Peyer's patch (tissue), 4 donors: ENCODE measurements around the gene SPON2. TPM values are rescaled to one million over a fixed set of nuclear protein-coding genes. Genes with fewer than 3 reads are reported as not detected.

Experiments
- DNase-seq, 3 donors: peaks; one replicate each; pipeline ENCODE4 v3.0.0-alpha.2; 2017 to 2019
- H3K27ac ChIP-seq, 4 donors: fragments of 200-600 bp; sonication (generic); one replicate each; pipeline ENCODE4 v1.5.1; 2016 to 2019
- H3K27me3 ChIP-seq, 2 donors: fragments of 200-600 bp; sonication (generic); one replicate each; pipeline ENCODE4 v1.5.1; 2019
- H3K36me3 ChIP-seq, 3 donors: fragments of 200-600 bp; sonication (generic); one replicate each; pipeline ENCODE4 v1.5.1; 2016 to 2019
- H3K4me1 ChIP-seq, 4 donors: fragments of 200-600 bp; sonication (generic); one replicate each; pipeline ENCODE4 v1.5.1; 2016 to 2019
- H3K4me3 ChIP-seq, 4 donors: fragments of 200-600 bp; sonication (generic); 1 replicate in 3 of 4; 2 replicates in 1 of 4; pipeline ENCODE4 v1.5.1; 2016 to 2019; ENCODE audit warnings: mild to moderate bottlenecking in 1 of 4
- H3K9me3 ChIP-seq, 4 donors: fragments of 200-600 bp; sonication (generic); one replicate each; pipeline ENCODE4 v1.5.1; 2016 to 2019; ENCODE audit warnings: mild to moderate bottlenecking in 1 of 4
- CTCF ChIP-seq, 6 experiments: fragments of 450-650 bp in 4 of 6; fragments of 200-600 bp in 2 of 6; sonication (generic) in 1 of 6; IDR thresholded peaks; one replicate each; pipeline ENCODE4 v1.5.1; 2017 to 2019; ENCODE audit warnings: antibody characterized with exemption in 6 of 6, mild to moderate bottlenecking in 3 of 6, moderate library complexity in 1 of 6
- POLR2A ChIP-seq, 2 donors: fragments of 450-650 bp; IDR thresholded peaks; one replicate each; pipeline ENCODE4 v1.5.1; 2017; ENCODE audit warnings: antibody characterized with exemption in 2 of 2, mild to moderate bottlenecking in 2 of 2, moderate library complexity in 2 of 2
- total RNA-seq, 4 donors: library from RNA; depleted of rRNA; stranded (reverse); fragments of >200 nt; gene quantifications; one replicate each; pipeline ENCODE4 v1.1.0, GENCODE V29; 2016

SPON2 gene
- total RNA-seq, 4 donors from 2014 or later, result 64.3 to 519 (median 165) TPM

DNA sequence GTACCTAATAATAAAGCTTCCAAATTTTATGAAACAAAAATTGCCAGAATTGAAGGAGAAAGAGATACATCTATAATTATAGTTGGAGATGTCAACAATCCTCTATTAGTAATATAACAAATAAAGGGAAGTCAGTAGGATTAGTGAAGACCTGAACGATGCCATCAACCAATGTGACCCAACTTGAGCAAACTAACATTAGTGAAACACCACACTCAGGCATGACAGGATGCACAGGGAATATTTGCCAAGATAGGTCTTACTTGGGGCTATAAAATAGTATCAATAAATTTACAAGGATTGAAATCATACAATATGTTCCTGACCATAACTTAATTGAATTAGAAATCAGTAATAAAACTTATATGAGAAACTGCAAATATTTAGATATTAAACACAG, 12.0 kb downstream of the SPON2 start:
- no peaks in the 10 kb centered on the region for H3K27me3 ChIP-seq
- H3K36me3 ChIP-seq, result no peaks in the 10 kb centered on the region
- DNase-seq, result no peak
- H3K4me1 ChIP-seq, result peaks cover 0 to 4% (median 0%) of the 10 kb centered on the region in 4 donors
- H3K4me3 ChIP-seq, result no peak overlapping the region
- H3K27ac ChIP-seq, result no peak overlapping the region
- H3K9me3 ChIP-seq, result peaks cover 0 to 8% (median 2%) of the 10 kb centered on the region in 4 donors
- no peak for TF ChIP-seq POLR2A (IDR thresholded peaks at IDR 0.05)
- no peak for TF ChIP-seq CTCF (IDR thresholded peaks at IDR 0.05)

DNA sequence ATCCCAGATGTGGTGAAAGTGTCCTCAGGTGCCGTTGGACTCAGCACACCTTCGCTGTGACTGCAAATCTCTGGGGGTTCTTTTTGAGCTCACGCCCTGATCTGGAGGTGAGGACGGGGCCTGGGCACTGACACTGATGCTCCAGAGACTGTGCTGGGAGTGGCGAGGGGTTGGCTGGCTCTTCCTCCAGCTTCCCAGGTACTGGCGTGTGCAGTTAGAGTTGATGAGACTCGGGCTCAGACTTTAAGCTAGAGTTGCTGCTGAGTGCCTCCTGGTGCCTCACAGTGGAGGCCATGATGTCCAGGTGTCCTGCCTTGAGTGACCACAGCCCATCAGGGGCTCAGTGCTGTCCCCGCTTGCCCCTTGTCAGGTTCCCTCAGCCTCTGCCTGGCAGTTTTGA, 16.3 kb downstream of the SPON2 start:
- no peak overlapping the region for H3K27ac ChIP-seq
- H3K4me1 ChIP-seq, result no peaks in the 10 kb centered on the region
- H3K27me3 ChIP-seq, result no peaks in the 10 kb centered on the region
- DNase-seq, result no peak
- H3K9me3 ChIP-seq, result peaks cover 0 to 8% (median 2%) of the 10 kb centered on the region in 4 donors
- TF ChIP-seq POLR2A (IDR thresholded peaks at IDR 0.05) (no peak), CTCF (IDR thresholded peaks at IDR 0.05) (no peak)
- no peak overlapping the region for H3K4me3 ChIP-seq
- no peaks in the 10 kb centered on the region for H3K36me3 ChIP-seq

DNA sequence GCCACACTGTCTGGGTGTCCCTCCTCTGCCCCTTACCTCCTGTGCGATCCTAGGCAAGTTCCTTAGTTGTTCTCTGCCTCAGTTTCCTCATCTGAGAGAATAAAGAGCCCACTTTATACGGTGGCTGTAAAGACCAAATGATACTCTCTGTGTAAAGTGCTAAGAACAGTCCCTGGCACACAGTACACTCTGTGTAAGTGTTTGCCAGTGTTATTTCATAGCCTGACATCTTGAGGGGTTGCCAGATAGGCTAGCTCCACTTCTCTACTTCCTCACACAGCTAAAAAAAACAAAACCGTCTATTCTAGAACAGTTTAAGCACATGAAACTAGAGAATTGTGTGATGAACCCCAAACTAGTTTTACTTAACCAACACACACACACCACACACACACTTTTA, 17.1 kb downstream of the SPON2 start:
- no peak overlapping the region for H3K4me3 ChIP-seq
- no peaks in the 10 kb centered on the region for H3K27me3 ChIP-seq
- H3K4me1 ChIP-seq, result no peaks in the 10 kb centered on the region
- no peak for DNase-seq
- H3K9me3 ChIP-seq, result peaks cover 0 to 8% (median 2%) of the 10 kb centered on the region in 4 donors
- no peak for TF ChIP-seq CTCF (IDR thresholded peaks at IDR 0.05)
- no peak for TF ChIP-seq POLR2A (IDR thresholded peaks at IDR 0.05)
- no peaks in the 10 kb centered on the region for H3K36me3 ChIP-seq
- H3K27ac ChIP-seq, result no peak overlapping the region

DNA sequence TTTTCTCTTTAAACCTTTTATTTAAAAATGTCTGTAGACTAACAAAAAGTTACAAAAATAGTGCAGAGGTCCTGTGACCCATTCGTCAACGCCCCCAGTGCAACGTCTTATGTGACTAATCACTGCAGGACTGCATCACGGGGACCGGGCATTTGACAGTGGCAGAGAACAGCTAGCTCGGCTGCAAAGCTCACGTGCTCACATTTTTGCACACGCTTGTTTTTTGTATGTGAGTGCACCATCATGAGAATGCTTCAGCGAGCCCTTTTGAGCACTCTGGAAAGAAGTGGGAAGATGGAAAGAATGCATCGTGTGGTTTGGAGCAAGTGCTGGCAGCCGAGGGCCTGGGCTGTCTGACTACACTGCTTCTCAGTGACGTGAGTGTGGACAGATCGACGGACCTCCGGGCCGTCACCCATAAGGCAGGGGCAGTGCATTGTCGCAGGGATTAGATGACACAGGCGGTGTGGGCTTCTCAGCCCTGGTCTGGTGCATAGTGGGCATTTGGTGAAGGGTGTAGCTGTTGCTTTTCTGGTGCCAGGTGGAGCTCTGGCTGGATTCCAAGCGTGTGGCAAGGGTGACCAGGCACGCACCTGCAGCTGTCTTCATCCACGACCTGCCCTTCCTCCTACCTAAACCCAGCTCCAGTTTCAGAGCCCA, 17.7 kb downstream of the SPON2 start:
- no peaks in the 10 kb centered on the region for H3K27me3 ChIP-seq
- TF ChIP-seq CTCF (IDR thresholded peaks at IDR 0.05), result no peak
- no peak for TF ChIP-seq POLR2A (IDR thresholded peaks at IDR 0.05)
- no peak overlapping the region for H3K4me3 ChIP-seq
- DNase-seq, result peak in 1 of 3 donors; percentile 40
- H3K36me3 ChIP-seq, result no peaks in the 10 kb centered on the region
- no peaks in the 10 kb centered on the region for H3K4me1 ChIP-seq
- no peak overlapping the region for H3K27ac ChIP-seq
- H3K9me3 ChIP-seq, result peaks cover 0 to 8% (median 4%) of the 10 kb centered on the region in 4 donors

GRCh38 chr4:1154126-1154522, 18.3 kb downstream of the SPON2 start:
- Histone ChIP-seq H3K4me1 (no peaks in the 10 kb centered on the region), H3K9me3 (peaks cover 0 to 8% (median 4%) of the 10 kb centered on the region in 4 donors), H3K27me3 (no peaks in the 10 kb centered on the region), H3K4me3 (no peak overlapping the region), H3K27ac (no peak overlapping the region), H3K36me3 (no peaks in the 10 kb centered on the region)
- no peak for DNase-seq
- TF ChIP-seq POLR2A (IDR thresholded peaks at IDR 0.05) (no peak), CTCF (IDR thresholded peaks at IDR 0.05) (no peak)
